AG04450 (cell line): ENCODE measurements around the gene TRMT112. TPM values are rescaled to one million over a fixed set of nuclear protein-coding genes. Genes with fewer than 3 reads are reported as not detected.

Experiments used
- CTCF ChIA-PET: fragments of 300-600, 350-600 bp; formaldehyde crosslinking; extraction: SDS; loops from one replicate; lab custom pipeline; 2022; ENCODE audit warnings: antibody characterized with exemption, inconsistent platforms; lab: Charles Lee
- POLR2A ChIA-PET: fragments of 350-600 bp; formaldehyde crosslinking; extraction: SDS; loops from one replicate; lab custom pipeline; 2021; ENCODE audit warnings: antibody characterized with exemption, inconsistent platforms; lab: Yijun Ruan, JAX
- DNase-seq: peaks from one replicate; pipeline ENCODE4 v3.0.0-alpha.2; 2011; ENCODE audit warnings: low read depth, low spot score
- H3K27ac ChIP-seq: one replicate; pipeline ENCODE4 v1.5.1; 2012; ENCODE audit warnings: low read depth, low read length, control low read depth
- H3K27me3 ChIP-seq: one replicate; pipeline ENCODE4 v1.6.0; 2012; ENCODE audit warnings: low read length; ENCODE audit not compliant: control insufficient read depth, insufficient read depth
- H3K4me3 ChIP-seq: 2 replicates; pipeline ENCODE4 v1.5.1; 2011; ENCODE audit warnings: mild to moderate bottlenecking, low read depth, low read length, control low read depth
- H3K9me3 ChIP-seq: 2 replicates; pipeline ENCODE4 v1.5.1; 2012; ENCODE audit warnings: low read length; ENCODE audit not compliant: control insufficient read depth, insufficient read depth
- CTCF ChIP-seq: IDR thresholded peaks from 2 replicates; pipeline ENCODE4 v1.5.1; 2011; ENCODE audit warnings: low read depth, low read length, control low read depth, inconsistent platforms
- polyA plus RNA-seq: library from polyadenylated mRNA; depleted of rRNA; stranded (reverse); fragments of >200 nt; gene quantifications from 2 replicates; pipeline ENCODE4 v1.2.3, GENCODE V29; 2011

The TRMT112 gene
- polyA plus RNA-seq, 1 experiment: 194 TPM

GRCh38 chr11:64339286-64339685 lies 21.9 kb upstream of the TRMT112 start:
- Histone ChIP-seq H3K4me3 (no peak overlapping the region), H3K27me3 (no peaks in the 10 kb centered on the region), H3K9me3 (peaks cover 4% of the 10 kb centered on the region; the same call in 1 of the 2 replicates), H3K27ac (no peak overlapping the region)
- ChIA-PET POLR2A (interaction anchor here (0.7 kb wide), 1 partner anchor 32 kb away, joined by 7 read pairs; no protein-coding TSS in a partner anchor), CTCF (interaction anchor here (2.0 kb wide), 1 partner anchor 16 kb away, joined by 10 read pairs; no protein-coding TSS in a partner anchor)
- TF ChIP-seq CTCF: no peak
- DNase-seq: no peak

DNA sequence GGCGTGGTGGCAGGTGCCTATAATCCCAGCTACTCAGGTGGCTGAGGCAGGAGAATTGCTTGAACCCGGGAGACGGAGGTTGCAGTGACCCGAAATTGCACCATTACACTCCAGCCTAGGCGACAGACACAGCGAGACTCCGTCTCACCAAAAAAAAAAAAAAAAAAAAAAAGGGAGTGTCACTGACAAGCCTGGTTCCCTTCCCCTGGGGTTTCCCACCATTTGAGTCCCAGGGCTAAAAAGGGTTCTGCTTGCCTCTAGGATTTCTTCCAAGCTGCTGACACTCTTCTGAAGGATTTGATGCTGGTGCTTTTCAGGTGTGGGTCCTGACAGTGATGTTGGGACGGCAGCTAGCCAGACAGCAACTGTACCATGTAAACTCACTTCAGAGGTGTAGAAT lies 21.4 kb upstream of the TRMT112 start:
- ChIA-PET POLR2A (interaction anchor here (0.7 to 1.3 kb wide), 2 partner anchors 21 to 32 kb away, joined by 3 to 7 read pairs; partner anchors contain the start of genes PRDX5 and TRMT112), CTCF (interaction anchor here (1.0 to 2.0 kb wide), 3 partner anchors 10 to 21 kb away, joined by 3 to 10 read pairs (median 3); partner anchors contain the start of gene TRMT112)
- no peak overlapping the region for H3K27ac ChIP-seq
- no peak for TF ChIP-seq CTCF
- no peak overlapping the region for H3K4me3 ChIP-seq
- H3K27me3 ChIP-seq: no peaks in the 10 kb centered on the region
- DNase-seq: no peak
- peaks cover 4% of the 10 kb centered on the region; the same call in 1 of the 2 replicates for H3K9me3 ChIP-seq

GRCh38 chr11:64337538-64338249 lies 20.3 kb upstream of the TRMT112 start:
- Histone ChIP-seq H3K4me3 (no peak overlapping the region), H3K27ac (no peak overlapping the region), H3K9me3 (peaks cover 4% of the 10 kb centered on the region; the same call in 1 of the 2 replicates), H3K27me3 (no peaks in the 10 kb centered on the region)
- ChIA-PET CTCF (interaction anchor here (1.0 to 2.0 kb wide), 4 partner anchors 11 to 111 kb away, joined by 3 to 10 read pairs (median 4); partner anchors contain the start of gene TRMT112), POLR2A (interaction anchor here (1.3 kb wide), 1 partner anchor 20 kb away, joined by 3 read pairs; the partner anchor contains the start of genes PRDX5 and TRMT112)
- no peak for TF ChIP-seq CTCF
- DNase-seq: no peak

DNA sequence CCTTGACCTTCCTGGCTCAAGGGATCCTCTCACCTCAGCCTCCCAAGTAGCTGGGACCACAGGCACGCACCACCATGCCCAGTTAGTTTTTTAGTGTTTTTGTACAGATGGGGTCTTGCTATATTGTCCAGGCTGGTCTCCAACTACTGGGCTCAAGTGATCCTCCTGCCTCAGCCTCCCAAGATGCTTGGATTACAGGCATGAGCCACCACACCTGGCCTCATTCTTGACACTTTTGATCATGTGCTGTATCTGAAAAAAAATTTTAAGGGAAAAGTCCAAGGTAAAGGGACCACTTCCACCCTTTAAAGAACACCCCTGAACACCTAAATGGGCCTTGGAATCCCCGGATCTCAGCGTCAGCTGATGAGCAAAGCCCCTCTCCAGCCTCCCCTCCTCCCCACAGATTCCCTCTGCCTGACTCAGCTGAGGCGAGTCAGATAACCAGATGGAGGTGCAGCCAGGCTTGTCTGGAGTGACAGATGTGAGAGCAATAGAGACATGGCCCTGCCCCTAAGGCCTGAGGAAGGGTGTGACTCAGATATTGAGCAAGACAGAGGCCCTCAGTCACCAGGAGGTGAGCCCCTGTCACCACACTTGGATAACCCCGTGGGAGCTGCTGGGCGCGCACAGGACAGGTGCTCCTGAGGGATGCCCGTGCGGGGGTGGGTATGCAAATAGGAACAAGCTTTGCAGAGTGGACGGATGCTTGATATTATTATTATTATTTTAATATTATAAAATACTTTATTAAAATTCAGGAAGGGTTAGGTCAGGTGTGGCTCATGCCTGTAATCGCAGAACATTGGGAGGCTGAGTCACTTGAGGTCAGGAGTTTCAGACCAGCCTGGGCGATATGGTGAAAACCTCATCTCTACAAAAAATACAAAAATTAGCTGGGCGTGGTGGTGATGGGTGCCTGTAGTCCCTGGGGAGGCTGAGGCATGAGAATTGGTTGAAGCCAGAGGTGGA lies 17.7 kb upstream of the TRMT112 start:
- peak; percentile 75 for DNase-seq
- H3K9me3 ChIP-seq: no peaks in the 10 kb centered on the region; the same call in 1 of the 2 replicates
- peak overlapping the region; percentile 47 for H3K27ac ChIP-seq
- POLR2A ChIA-PET: interaction anchor here (1.5 kb wide), 1 partner anchor 18 kb away, joined by 6 read pairs; the partner anchor contains the start of genes PRDX5 and TRMT112
- no peaks in the 10 kb centered on the region for H3K27me3 ChIP-seq
- no peak for TF ChIP-seq CTCF
- CTCF ChIA-PET: interaction anchor here (1.2 kb wide), 1 partner anchor 20 kb away, joined by 3 read pairs; no protein-coding TSS in a partner anchor
- H3K4me3 ChIP-seq: no peak overlapping the region
